Osteoblast (primary cell): ENCODE results near the gene PHACTR2. TPM values are rescaled to one million over a fixed set of nuclear protein-coding genes. Genes with fewer than 3 reads are reported as not detected.

Experiments
- DNase-seq: peaks from one replicate; pipeline ENCODE4 v3.0.0; 2011; ENCODE audit warnings: low spot score, mixed read lengths; ENCODE audit not compliant: insufficient read length; ENCODE audit errors: missing footprints
- H2AFZ ChIP-seq: 2 replicates; pipeline ENCODE4 v1.6.0; 2011; ENCODE audit warnings: mild to moderate bottlenecking, low read length
- H3K27ac ChIP-seq: 2 replicates; pipeline ENCODE4 v1.5.1; 2011; ENCODE audit warnings: mild to moderate bottlenecking, low read depth, low read length, moderate library complexity
- H3K27me3 ChIP-seq: 2 replicates; pipeline ENCODE4 v1.6.0; 2012; ENCODE audit warnings: mild to moderate bottlenecking, control low read depth, inconsistent platforms, low read length, moderate library complexity; ENCODE audit not compliant: insufficient read depth
- H3K36me3 ChIP-seq: 2 replicates; pipeline ENCODE4 v1.5.1; 2011; ENCODE audit warnings: mild to moderate bottlenecking, low read length, control low read depth, moderate library complexity; ENCODE audit not compliant: insufficient read depth
- H3K4me1 ChIP-seq: 2 replicates; pipeline ENCODE4 v1.5.1; 2011; ENCODE audit warnings: mild to moderate bottlenecking, low read length, control low read depth, moderate library complexity; ENCODE audit not compliant: insufficient read depth
- H3K4me2 ChIP-seq: 2 replicates; pipeline ENCODE4 v1.6.0; 2011; ENCODE audit warnings: mild to moderate bottlenecking, low read length; ENCODE audit not compliant: insufficient read depth
- H3K4me3 ChIP-seq: fragments of 200-600 bp; sonication (generic); 3 replicates; pipeline ENCODE4 v1.5.1; 2012; ENCODE audit warnings: mild to moderate bottlenecking, low read length, inconsistent platforms; ENCODE audit not compliant: insufficient read depth
- H3K79me2 ChIP-seq: 2 replicates; pipeline ENCODE4 v1.6.0; 2012; ENCODE audit warnings: mild to moderate bottlenecking, low read length, control low read depth, inconsistent platforms; ENCODE audit not compliant: insufficient read depth
- H3K9me3 ChIP-seq: 2 replicates; pipeline ENCODE4 v1.5.1; 2011; ENCODE audit warnings: low read depth, low read length, control low read depth
- H4K20me1 ChIP-seq: 2 replicates; pipeline ENCODE4 v1.6.0; 2012; ENCODE audit warnings: mild to moderate bottlenecking, low read length, control low read depth; ENCODE audit not compliant: insufficient read depth
- CTCF ChIP-seq: IDR thresholded peaks from 2 replicates; pipeline ENCODE4 v1.5.1; 2011; ENCODE audit warnings: mild to moderate bottlenecking, low read depth, low read length, moderate library complexity; ENCODE audit errors: extremely low read depth
- total RNA-seq: library from RNA; depleted of rRNA; stranded (reverse); fragments of >200 nt; gene quantifications from 2 replicates; pipeline ENCODE4 v1.2.3, GENCODE V29; 2012

PHACTR2 gene
- total RNA-seq, 1 donor: 71.7 TPM

- Histone ChIP-seq H3K4me1 (no peaks in the 10 kb centered on the region), H2AFZ (no peak overlapping the region), H3K79me2 (peaks cover 29% of the 10 kb centered on the region), H3K4me2 (no peak overlapping the region), H3K36me3 (peaks cover 3% of the 10 kb centered on the region), H3K4me3 (no peak overlapping the region), H3K27me3 (no peaks in the 10 kb centered on the region), H3K9me3 (no peaks in the 10 kb centered on the region), H3K27ac (no peak overlapping the region), H4K20me1 (peaks cover 6% of the 10 kb centered on the region)
- no peak for TF ChIP-seq CTCF
- no peak for DNase-seq
Measured at GRCh38 chr6:143746202-143747119, 68.7 kb downstream of the PHACTR2 start.

- Histone ChIP-seq H3K9me3 (no peaks in the 10 kb centered on the region), H4K20me1 (peaks cover 2% of the 10 kb centered on the region), H3K79me2 (peaks cover 28% of the 10 kb centered on the region), H3K4me3 (no peak overlapping the region), H3K27ac (no peak overlapping the region), H3K36me3 (peaks cover 3% of the 10 kb centered on the region), H3K27me3 (no peaks in the 10 kb centered on the region), H2AFZ (no peak overlapping the region), H3K4me1 (peaks cover under 1% of the 10 kb centered on the region), H3K4me2 (no peak overlapping the region)
- TF ChIP-seq CTCF: no peak
- no peak for DNase-seq
Measured at GRCh38 chr6:143747347-143747842, 69.6 kb downstream of the PHACTR2 start.

GRCh38 chr6:143749891-143750290 lies 72.1 kb downstream of the PHACTR2 start:
- no peak for TF ChIP-seq CTCF

GRCh38 chr6:143750877-143751276 lies 73.1 kb downstream of the PHACTR2 start:
- Histone ChIP-seq H3K79me2 (peaks cover 7% of the 10 kb centered on the region), H3K27me3 (no peaks in the 10 kb centered on the region), H3K27ac (no peak overlapping the region), H3K4me3 (no peak overlapping the region), H2AFZ (no peak overlapping the region), H3K4me2 (no peak overlapping the region), H3K4me1 (peaks cover 8% of the 10 kb centered on the region), H3K9me3 (no peaks in the 10 kb centered on the region), H3K36me3 (no peaks in the 10 kb centered on the region), H4K20me1 (no peaks in the 10 kb centered on the region)
- TF ChIP-seq CTCF: no peak
- no peak for DNase-seq

More at GRCh38 chr6:143749891-143750290, 72.1 kb downstream of the PHACTR2 start:
- Histone ChIP-seq H4K20me1 (no peaks in the 10 kb centered on the region), H3K27ac (no peak overlapping the region), H3K9me3 (no peaks in the 10 kb centered on the region), H3K36me3 (no peaks in the 10 kb centered on the region), H3K27me3 (no peaks in the 10 kb centered on the region), H3K4me2 (no peak overlapping the region), H2AFZ (no peak overlapping the region), H3K79me2 (peaks cover 13% of the 10 kb centered on the region), H3K4me3 (no peak overlapping the region), H3K4me1 (peaks cover 8% of the 10 kb centered on the region)
- no peak for DNase-seq
